NCI-H1417 (cell line): Measurements from ENCODE around the gene TPO.

Experiments
- DNase-seq, 3 experiments: peaks; one replicate each; lab custom pipeline; 2025; lab: John Stamatoyannopoulos, UW

TPO gene

GRCh38 chr2:1503471-1504310, 90.4 kb downstream of the TPO start:
- no peak for DNase-seq

DNA sequence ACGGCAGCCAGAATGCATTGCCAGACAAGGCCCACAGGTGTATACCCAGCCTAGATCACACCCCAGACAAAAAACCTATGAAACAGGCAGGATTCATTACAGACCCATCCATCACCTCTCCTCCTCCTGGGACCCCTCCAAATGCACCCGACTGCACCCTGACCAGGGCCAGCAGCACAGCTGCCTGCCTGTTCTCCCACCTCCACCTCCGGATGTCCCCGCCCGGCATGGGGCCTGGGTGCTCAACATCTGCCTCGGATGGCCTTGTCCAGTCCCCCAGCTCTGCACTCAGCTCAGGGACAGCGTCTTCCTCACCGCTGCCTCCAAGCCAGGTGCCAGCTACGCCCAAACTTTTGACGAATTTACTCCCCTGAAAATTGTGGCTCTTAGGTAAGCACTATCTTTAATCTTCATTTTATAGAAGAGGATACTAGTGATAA, 91.1 kb downstream of the TPO start:
- no peak for DNase-seq

- DNase-seq = no peak
Observed at GRCh38 chr2:1505031-1505441, 91.8 kb downstream of the TPO start.

GRCh38 chr2:1509271-1510065, 96.2 kb downstream of the TPO start:
- DNase-seq = no peak

- no peak for DNase-seq
Observed at GRCh38 chr2:1510176-1510575, 96.9 kb downstream of the TPO start.

GRCh38 chr2:1511455-1511854, 98.2 kb downstream of the TPO start:
- no peak for DNase-seq

DNA sequence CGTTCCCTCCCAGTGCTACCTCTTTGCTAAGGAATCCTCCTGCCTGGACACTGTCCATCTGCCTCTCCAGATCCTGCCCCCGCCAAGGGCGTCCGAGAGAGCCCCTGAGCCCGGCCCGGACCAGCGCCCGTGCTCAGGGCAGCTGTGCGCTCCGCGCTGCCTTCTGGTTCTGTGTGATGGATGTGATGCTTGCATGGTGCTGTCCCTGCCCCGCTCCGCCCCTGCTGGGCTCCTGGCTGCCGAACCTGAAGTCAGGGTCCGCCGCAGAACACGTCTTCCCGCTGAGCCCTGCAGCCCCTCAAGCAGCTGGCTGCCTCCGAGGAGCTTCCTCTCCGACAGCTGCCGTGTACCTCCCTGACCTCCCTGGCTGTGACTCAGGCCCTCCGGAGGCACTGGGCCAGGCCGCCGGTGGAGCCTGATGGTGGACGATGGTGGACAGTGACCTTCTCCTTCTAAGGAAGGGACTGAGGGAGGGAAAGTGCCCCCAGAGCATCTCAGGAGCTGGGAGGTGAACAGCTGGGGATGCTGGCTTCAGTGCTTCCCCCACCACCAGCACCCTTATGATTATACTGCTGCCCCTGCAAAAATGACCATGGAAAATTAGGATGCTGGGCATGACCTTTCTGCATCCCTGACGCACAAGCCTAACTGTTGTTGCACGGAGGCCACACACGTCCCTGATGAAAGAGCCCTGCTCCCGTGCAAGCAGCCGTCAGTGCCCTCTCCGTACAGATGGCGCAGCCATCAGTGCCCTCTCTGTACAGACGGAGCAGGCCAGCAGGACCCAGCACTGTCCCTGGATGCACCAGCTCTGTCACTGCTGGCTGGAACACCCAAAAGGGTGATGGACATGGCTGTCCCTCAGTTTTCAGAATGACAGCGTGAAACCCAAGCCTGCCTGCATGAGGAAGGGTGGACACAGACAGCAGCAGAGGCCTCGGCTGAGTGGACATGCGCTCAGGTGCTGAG, 99.3 kb downstream of the TPO start:
- no peak for DNase-seq

GRCh38 chr2:1514391-1515072, 101.3 kb downstream of the TPO start:
- DNase-seq = no peak

- DNase-seq = no peak
Observed at GRCh38 chr2:1515073-1515430, 101.8 kb downstream of the TPO start.

- no peak for DNase-seq
Observed at GRCh38 chr2:1515986-1516797, 102.9 kb downstream of the TPO start.

GRCh38 chr2:1516798-1517060, 103.5 kb downstream of the TPO start:
- DNase-seq = no peak

DNA sequence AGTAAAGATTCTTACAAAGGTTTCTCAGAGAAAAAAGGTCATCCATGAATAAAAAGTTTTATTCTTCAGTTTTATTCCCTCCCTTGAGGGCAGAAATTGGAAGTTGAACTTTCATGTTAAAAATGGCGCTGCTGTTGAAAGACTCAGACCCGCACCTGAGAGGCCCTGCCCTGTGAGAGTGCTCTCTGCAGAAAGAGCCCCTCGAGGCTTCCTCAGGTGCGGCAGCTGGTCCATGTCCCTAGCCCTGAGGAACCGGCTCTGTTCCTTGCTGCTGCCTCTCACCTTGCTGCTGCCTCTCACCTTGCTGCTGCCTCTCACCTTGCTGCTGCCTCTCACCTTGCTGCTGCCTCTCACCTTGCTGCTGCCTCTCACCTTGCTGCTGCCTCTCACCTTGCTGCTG, 104.0 kb downstream of the TPO start:
- peak in 1 of 3 experiments; percentile 58 for DNase-seq

DNA sequence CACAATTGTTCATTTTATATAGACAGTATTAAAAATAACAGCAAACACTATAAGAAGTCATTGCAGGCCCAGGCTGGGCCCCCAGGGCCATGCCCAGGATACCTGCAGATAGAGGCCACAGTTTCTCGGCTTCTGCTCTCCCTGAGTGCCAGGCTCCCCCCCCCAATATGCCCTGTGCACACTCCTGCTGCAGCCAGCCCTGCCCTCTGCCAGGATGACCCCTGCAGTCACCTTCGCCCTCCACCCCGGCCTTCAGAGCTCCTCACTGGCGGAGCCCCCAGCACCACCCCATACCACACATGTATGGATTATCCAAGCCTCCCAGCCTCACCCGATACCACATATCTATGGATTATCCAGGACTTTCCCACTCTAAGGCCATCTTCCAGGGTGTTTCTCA, 104.5 kb downstream of the TPO start:
- no peak for DNase-seq

DNA sequence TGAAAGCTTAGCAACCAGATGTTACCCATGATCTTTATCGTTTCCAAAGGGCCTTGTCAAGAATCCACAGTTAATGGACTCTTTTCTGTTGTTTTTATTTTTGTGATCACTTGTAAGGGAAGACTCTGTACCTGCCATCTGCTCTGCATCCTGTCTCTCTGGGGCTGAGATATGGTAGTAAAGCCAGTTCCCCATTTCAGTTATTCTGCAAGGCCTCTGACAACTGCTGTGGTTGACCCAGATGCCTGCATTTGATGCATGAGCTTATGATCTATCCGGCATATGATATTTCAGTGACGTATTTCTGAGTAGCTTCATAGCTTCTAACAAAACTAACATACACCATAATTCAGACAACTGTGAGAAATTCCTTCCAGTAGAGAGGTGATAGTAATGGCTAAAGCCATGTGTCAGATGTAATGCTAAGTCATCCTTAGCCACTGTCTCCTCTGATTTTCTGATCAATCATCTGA, 105.1 kb downstream of the TPO start:
- no peak for DNase-seq

DNA sequence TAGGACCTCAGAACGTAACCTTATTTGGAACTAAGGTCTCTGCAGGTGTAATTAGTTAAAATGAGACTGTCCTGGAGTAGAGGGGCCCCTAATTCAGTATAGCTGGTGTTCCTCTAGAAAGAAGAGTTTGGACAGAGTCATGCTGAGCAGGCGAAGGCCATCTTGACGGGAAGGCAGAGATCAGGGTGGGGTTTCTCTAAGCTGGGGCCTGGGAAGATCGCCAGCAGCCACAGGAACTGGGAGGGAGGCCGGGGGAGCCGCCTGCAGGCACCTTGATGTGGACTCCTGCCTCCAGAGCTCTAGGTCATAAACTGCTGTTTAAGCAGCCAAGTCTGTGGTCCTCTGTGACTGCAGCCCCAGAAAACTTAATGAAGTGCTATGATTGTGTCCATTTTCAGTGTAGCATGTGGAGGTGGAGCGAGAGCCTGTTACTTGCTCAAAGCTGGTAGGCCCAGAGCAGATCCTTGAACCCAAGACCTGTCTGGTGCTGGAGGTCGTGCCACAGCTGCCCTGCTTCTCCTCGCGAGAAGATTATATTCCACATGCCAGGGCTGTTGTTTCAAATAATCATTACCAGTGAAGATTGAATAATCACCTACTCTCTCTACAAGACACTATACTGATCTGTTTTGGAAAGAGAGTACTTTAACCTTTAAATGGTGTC, 105.7 kb downstream of the TPO start:
- no peak for DNase-seq

GRCh38 chr2:1521191-1521877, 108.1 kb downstream of the TPO start:
- DNase-seq = no peak

GRCh38 chr2:1521878-1522830, 108.9 kb downstream of the TPO start:
- DNase-seq = no peak
